HG03521 (cell line): Measurements from ENCODE around the gene ZNF692.
A peak's percentile ranks its signal among the peaks of the same experiment; 100 is the strongest.

ENCODE experiments used
- ATAC-seq: cut with Tn5 transposase; IDR thresholded peaks from one replicate; pipeline ENCODE4 v1.9.1; 2021; ENCODE audit warnings: mild to moderate bottlenecking, moderate library complexity; ENCODE audit not compliant: unreplicated experiment

Gene ZNF692

DNA sequence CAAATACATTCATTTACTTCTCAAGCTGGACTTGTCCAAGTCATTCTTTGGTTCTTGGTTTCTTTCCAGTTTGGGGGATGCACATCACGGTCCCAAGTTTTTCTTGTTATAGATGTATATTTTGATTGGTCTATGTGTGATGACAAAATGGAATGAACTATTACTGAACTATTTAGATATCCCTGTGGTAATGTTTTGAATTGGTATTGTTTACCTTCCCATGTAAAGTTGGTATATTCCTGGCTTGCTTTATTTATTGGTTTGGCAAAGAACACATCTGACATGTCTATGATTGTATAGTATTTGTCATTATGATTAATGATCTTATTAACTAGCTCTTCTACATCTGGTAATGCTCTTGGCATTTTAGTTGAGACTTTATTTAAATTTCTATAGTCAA, 22.4 kb upstream of the ZNF692 start:
- no peak for ATAC-seq

DNA sequence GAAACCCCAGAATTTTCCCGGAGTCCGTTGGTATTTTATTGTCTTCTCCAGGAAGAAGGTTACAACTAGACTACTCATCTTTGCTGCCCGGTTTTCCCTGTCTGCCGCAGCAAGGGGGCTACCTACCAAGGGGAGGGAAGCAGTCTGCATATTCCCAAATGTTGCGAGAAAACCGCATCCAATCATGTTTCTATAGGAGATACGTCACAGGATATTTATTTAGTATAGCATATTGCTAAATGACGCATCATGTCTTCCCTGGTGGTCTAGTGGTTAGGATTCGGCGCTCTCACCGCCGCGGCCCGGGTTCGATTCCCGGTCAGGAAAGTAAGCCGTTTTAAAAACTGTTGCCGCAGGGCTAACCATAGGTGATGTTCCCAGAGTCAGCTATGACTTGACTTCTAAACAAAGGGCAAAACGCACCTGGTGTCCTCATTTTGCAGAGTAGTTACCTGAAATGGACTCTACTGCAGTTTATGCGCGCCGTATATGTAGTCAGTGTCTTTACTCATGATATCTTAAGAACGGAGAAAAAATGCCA, 15.2 kb upstream of the ZNF692 start:
- peak; percentile 55 for ATAC-seq

DNA sequence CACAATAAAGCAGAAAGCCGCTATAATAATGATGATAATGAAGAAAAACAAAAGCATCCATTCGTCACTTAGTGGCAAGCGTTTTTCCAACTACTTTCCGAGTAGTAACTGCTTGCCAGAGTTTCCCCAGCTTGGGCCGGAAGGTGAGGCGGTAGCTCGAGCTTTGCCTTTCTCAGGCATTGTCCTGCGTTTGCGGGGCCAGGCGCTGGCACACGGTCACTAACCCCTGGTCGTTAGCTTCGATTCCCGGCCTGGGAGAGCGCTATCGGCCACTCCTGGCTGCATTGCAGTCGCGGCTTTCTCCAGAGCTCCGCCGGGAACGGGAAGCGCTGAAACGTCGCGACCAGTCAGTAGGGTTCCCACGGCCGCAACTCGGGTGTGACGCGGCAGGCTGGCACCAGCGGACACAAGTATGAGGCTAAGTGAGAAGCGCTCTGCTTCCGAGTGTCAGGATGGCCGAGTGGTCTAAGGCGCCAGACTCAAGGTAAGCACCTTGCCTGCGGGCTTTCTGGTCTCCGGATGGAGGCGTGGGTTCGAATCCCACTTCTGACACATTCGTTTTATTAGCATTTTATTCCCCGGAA, 14.6 kb upstream of the ZNF692 start:
- ATAC-seq: peak; percentile 77

- peak; percentile 30 for ATAC-seq
Observed at GRCh38 chr1:248872752-248873408, 14.0 kb upstream of the ZNF692 start.

DNA sequence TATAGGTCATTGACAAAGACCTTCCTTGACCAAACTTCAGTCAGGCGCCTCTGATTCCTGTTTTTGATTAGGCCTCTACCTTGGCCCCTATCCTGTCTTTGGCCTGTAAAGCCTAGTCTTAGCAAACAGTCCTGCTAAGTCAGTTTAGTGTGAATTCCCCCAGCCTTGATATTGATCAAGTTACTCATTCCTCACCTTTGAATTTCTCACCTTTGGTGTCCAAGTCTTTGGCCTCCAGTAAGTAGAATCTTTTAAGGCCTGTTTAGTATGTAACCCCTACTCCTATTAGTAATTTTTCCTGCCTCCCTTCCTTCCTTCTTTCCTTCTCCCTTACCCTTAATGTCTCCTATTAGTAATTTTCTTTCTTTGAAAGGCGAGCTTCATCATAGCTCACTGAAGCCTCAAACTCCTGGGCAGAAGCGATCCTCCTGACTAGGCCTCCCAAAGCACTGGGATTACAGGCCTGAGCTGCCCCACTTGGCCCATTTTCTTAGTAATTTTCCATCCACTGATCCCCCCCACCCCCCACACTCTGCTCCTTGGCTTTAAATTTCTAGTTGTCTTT, 13.0 kb upstream of the ZNF692 start:
- ATAC-seq: no peak

DNA sequence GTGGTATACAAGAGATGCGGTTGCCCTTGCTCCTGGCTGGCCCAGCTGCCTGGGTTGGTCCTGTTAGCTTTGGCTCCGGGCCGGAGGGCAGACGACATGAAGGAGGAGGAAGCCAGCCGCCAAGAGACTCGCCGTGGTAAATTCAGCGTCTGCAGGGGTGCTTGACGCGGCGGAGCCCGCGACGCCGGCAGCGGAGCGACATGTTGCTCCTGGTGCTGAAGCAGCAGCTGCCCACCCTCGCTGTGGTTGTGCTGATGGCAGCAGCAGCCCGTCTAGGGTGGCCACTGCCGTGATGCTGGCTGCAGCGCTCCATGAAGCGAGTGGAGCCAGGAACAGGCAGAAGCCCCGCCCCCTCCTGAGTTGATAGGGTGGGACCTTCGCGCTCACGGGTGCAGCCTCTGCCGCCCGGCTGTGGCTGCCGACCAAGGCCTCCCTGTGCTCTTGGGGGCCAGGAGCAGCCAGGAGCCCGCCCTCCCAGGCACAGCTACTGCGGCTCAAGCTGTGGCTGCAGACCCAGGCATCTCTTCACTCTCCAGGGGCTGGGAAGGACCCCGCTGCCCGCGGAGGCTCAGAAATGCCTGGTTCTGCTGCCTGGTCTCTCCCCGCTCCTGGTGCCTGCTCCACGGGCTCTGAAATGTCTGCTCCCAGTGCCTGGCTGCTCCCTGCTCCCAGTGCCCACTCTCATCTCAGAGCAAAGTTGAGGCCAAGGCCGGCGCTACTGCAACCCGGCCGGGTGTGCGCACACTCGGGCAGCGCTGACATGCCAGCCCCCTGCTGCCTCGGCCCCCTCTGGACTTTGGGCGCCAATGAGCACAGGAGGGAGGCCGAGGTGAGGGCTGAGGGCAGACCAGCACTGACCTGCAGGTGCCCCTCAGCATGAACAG, 4.4 kb upstream of the ZNF692 start:
- peak; percentile 47 for ATAC-seq

- ATAC-seq: peak; percentile 1
Observed at GRCh38 chr1:248862695-248862997, 3.8 kb upstream of the ZNF692 start.

DNA sequence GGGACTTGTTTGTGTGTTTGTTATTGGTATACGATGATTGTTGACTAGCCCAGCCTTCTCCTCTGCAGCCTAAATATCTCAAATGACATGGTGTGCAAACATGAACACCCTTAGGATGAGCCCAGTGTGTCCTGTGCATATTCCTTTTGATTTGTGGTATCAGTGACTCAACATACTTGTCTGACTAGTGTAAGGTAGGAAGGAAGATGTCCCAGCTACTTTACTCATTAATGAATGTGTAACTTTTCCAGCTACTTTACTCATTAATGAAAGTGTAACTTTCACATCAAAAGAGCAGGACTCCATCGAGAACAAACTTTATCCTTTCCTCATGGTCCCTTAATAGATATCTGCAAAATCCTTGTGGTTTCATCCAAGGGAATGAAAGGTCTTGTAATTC, 2.7 kb upstream of the ZNF692 start:
- ATAC-seq: no peak

GRCh38 chr1:248860007-248860406, 1.1 kb upstream of the ZNF692 start:
- no peak for ATAC-seq

- peak; percentile 36 for ATAC-seq
Observed at GRCh38 chr1:248858096-248858890, 592 bp downstream of the ZNF692 start.

DNA sequence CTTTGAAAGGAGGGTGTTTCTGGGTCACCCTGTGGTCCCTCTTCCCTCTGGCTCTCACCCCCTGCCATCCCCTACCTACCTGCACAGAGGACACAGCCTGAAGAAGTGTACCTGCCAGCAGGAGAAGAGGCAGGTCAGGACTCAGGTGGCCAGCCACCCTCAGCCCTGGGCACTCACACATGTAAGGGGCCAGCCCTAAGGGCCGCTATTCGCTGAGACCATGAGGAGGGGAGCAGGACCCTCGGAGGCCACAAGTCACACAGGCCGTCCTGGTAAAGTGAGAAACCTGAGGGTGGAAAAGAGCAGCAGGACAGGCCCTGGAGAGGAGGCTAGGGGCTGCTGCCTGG, 1.2 kb downstream of the ZNF692 start:
- no peak for ATAC-seq

GRCh38 chr1:248857201-248857600, 1.7 kb downstream of the ZNF692 start:
- ATAC-seq: no peak

DNA sequence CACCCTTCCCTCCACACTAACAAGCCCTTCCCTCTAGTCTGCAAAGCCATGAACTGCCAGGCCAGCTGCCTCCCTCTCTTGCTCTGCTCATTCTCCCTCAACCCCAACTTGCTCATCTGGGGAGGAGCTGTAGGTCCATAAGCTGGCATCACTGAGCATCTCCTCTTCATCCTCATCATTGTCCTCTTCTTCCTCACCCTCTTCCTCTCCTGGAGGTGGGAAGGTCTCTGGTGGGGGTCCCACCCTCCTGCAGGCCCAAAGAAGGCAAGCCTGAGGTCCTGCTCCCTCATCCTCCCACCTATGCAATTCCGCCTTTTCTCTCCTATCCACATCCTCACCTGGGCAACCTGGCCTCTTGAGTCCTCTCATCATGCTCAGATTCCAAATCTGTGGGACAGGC, 2.7 kb downstream of the ZNF692 start:
- ATAC-seq: no peak

GRCh38 chr1:248855580-248855979, 3.3 kb downstream of the ZNF692 start:
- no peak for ATAC-seq

DNA sequence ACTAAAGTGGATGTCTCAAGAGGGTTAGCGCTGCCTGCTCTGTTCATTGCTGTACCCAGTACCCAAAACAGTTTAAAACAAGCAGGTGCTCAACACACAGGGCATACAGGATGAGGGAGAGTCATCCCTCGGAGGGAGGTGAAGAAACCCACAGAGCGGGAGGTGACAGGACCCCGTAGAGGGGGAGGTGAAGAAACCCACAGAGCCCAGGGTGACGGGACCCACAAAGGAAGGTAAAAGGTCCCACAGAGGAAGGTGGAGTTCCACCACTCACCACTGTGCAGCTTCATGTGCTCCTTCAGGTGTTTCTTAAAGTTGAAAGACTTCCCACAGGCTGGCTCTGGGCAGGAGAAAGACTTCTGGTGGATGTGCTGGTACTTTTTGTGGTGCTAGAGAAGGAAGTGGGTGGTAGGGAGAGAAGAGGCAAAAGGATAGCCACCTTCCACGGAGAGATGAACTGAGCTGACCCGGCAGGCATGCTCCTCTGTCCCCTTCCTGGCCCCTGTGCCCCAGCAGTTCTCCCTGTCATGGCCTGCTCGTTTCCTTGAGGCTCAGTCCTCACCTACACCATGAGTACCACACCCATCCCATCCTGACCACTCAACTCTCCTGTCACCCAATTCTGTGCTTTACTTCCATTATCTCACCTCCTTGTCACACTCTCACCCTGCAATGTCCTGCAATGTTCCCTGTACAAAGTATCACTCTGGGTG, 5.1 kb downstream of the ZNF692 start:
- no peak for ATAC-seq

DNA sequence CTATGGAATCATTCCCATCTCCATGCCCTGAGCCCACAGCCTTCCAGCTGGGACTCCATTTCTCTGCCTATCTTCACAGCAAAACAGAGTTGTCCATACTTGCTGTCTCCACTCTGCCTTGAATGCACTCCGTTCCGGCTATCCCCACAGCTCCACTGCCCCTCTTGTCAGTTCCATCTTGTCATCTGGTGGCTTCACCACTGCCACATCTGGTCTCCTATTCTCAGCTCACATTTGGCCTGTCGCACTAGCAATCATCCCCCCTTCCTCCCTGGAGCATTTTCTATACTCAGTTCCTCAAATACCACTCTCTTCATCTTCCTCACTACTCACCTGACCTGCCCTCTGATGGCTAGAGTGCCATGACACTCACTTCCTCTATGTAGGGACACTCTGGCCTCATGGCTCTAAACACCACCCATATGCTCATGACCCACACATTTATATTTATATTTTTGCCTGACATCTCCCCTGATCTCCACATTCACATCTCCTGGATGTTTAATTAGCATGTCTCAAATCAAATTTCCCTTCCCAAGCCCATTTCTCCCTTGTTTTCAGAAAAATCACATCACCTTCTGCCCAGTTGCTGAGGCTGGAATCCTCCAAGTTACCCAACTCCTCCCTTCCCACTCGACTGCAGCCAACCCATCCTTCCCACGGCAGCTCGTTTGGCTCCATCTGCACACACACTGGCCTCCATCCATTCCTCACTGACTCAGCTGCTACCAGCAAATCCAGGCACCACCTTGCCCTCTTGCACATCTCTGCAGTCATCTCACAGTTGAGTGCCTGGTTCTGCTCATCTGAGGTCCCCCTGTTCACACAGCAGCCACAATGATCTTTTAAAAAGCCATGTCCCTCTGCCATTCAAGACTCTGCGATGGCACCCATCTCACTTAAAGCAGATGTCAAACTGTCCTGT, 6.1 kb downstream of the ZNF692 start:
- ATAC-seq: no peak

DNA sequence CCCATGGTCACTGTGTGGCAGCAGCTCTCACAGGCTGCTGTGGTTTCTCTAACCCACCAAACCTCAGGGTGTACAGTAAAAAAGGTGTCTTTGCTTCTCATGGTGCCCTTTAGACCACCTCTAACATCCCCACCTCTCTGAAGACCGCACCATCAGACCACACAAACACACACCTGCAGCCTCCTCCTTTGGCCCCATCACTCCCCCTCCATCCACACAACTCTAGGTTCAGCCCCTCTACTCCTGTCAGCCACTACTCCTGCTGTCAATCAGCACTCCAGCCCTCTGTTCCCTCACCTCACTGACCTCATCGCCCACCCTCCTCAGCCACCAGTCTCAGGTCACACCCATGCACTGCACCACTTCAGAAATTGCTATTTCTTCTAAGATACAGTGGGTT, 7.5 kb downstream of the ZNF692 start:
- no peak for ATAC-seq

- ATAC-seq: no peak
Observed at GRCh38 chr1:248850536-248851251, 8.2 kb downstream of the ZNF692 start.

DNA sequence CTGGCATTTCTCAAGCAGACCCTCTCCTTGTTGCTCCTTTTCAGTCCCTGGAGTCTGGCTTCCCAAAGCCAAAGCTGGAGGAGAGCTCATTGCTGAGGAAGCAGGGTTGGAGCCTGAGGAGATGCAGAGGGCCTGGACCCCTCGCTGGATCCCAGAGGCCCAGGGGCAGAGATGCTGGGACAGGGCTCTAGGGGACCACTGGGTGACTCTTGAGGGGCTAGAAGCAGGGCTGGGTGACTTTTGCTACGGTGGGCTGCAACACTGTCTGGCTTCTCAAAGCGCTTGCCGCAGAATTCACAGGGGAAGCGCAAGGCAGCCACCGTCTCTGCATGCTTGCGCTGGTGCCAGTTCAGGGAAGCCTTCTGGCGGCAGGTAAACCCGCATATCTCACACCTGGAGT, 8.8 kb downstream of the ZNF692 start:
- no peak for ATAC-seq
